NCI-H1105 treated with DMSO at 0.1 percent for 48 hours (cell line): ENCODE measurements around the gene THEM4.
"Not testable (repeated sequence)": the region's sequence is repeated elsewhere in the genome, so short reads cannot be mapped to it uniquely, and the experiment has no call there.

Experiments used
- DNase-seq: peaks from one replicate; lab custom pipeline; 2025; lab: John Stamatoyannopoulos, UW

The THEM4 gene

GRCh38 chr1:151859891-151860293 is 49.4 kb downstream of the THEM4 start:
- no peak for DNase-seq

GRCh38 chr1:151858886-151859665 is 50.2 kb downstream of the THEM4 start:
- no peak for DNase-seq

GRCh38 chr1:151858030-151858746 is 51.1 kb downstream of the THEM4 start:
- no peak for DNase-seq

- no peak for DNase-seq
Observed at GRCh38 chr1:151855933-151856332, 53.4 kb downstream of the THEM4 start.

- DNase-seq, result not testable (repeated sequence)
Observed at GRCh38 chr1:151855516-151855915, 53.8 kb downstream of the THEM4 start.

DNA sequence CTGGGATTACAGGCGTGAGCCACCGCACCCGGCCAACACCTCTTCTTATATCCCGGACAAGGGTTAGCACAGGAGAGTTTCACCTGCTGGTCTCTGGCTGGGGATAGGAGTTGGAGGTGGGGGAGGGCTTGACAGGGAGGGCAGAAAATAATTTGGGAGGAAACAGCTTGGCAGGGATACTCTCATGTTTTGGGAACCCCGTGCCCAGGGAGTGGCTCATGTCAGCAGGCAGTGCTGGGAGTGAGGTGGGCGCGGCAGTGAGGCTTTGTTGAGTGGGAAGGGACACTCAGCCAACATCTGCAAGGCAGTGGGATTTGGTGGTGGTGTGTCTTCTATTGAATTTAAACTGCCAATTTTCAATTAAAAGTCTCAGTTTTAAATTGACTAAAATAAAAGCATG is 54.7 kb downstream of the THEM4 start:
- no peak for DNase-seq

GRCh38 chr1:151853411-151853943 is 55.8 kb downstream of the THEM4 start, which contains the start of gene THEM5:
Gene THEM5, minus strand, starts transcription at chr1:151853712. Its CDS starts 147 bp downstream, at chr1:151853565.
- DNase-seq, result no peak

DNA sequence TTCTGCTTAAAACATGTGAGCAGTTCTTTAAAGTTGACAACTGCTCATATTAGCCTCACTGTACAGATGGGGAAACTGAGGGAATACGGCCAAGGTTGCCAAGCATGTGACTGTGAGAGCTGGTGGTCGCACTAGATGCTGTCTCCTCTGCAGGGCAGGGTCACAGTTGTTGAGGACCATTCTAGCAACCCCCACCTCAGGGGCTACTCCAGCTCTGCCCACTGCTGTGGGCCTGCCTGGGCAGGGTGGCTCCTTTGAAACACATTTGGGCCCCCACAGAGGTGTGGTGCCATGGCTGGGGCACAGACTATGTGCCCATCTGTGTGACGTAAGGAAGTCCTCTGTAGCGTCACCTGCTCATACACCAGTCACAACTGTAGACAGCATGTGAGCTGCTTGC is 56.6 kb downstream of the THEM4 start:
- DNase-seq, result no peak

DNA sequence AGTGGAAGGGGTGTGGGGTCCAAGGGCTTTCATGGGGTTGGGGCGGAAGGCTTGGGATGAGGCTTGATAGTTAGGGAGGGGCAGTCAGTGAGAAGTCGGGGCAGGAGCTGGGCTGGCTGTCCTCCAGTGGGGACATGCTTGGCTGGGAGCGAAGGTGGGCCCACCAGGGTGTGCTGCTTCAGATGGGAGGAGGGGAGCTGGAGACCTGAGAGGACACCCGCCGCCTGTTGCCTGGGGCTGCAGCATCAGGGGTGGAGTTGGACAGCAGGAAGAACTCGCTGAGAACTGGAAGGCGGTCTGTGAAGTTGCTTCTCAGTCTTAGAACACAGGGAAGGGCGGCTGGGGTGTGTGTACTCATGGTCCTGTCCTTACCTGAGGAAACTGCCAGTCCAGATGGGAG is 57.4 kb downstream of the THEM4 start:
- no peak for DNase-seq

- no peak for DNase-seq
Observed at GRCh38 chr1:151849871-151850270, 59.4 kb downstream of the THEM4 start.

DNA sequence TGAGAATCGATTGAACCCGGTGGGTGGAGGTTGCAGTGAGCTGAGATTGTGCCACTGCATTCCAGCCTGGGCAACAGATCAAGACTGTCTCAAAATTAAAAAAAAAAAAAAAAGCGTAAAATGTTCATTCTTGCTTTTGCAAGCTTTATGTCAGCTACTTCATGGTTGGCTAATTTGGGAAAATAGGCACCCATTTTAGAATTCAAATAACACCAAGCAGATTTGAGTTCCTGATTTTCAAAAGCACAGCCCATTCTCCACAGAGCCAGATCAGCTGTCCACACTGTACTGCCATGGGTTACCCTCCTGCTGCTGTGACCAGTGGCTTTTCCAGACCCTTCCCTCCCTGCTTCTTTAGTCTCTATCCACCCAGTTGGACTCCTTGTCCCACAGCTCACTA is 60.2 kb downstream of the THEM4 start:
- no peak for DNase-seq

- no peak for DNase-seq
Observed at GRCh38 chr1:151847867-151848596, 61.3 kb downstream of the THEM4 start.

DNA sequence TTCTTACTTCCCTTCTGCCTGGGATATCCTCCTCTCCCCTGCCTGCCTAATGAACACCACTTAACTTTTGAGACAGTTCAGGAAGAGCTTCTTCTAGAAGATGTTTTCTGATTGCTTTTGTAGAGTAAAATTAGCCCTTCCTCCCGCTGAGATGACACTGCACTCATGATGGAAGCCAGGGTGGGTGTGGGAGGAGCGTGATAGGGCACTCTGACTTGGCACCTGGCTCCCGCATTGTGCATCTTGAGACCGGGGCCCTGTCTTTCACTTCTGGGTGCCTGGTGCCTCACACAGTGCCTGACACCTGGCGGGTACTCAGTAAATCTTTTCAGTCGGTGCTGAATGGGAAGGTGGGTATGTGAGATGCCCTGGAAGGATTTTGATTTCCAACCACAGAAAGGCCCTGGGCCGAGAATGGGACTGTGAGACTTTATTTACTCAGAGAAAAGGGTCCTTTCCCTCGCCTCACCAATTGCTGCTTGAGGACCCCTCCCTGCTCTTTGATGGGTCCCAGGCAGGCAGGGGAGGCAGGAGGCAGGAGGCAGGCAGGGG is 62.5 kb downstream of the THEM4 start:
- no peak for DNase-seq

GRCh38 chr1:151846062-151846568 is 63.2 kb downstream of the THEM4 start:
- no peak for DNase-seq

GRCh38 chr1:151843398-151843797 is 65.9 kb downstream of the THEM4 start:
- DNase-seq, result no peak

- DNase-seq, result no peak
Observed at GRCh38 chr1:151841141-151841540, 68.2 kb downstream of the THEM4 start.

GRCh38 chr1:151840421-151840820 is 68.9 kb downstream of the THEM4 start:
- DNase-seq, result peak; percentile 43

GRCh38 chr1:151839457-151840403 is 69.6 kb downstream of the THEM4 start, which contains the start of gene C2CD4D:
Gene C2CD4D, minus strand, starts transcription at chr1:151839820. Its CDS starts 831 bp downstream, at chr1:151838989.
- DNase-seq, result peak; percentile 78

- no peak for DNase-seq
Observed at GRCh38 chr1:151839082-151839412, 70.3 kb downstream of the THEM4 start.

DNA sequence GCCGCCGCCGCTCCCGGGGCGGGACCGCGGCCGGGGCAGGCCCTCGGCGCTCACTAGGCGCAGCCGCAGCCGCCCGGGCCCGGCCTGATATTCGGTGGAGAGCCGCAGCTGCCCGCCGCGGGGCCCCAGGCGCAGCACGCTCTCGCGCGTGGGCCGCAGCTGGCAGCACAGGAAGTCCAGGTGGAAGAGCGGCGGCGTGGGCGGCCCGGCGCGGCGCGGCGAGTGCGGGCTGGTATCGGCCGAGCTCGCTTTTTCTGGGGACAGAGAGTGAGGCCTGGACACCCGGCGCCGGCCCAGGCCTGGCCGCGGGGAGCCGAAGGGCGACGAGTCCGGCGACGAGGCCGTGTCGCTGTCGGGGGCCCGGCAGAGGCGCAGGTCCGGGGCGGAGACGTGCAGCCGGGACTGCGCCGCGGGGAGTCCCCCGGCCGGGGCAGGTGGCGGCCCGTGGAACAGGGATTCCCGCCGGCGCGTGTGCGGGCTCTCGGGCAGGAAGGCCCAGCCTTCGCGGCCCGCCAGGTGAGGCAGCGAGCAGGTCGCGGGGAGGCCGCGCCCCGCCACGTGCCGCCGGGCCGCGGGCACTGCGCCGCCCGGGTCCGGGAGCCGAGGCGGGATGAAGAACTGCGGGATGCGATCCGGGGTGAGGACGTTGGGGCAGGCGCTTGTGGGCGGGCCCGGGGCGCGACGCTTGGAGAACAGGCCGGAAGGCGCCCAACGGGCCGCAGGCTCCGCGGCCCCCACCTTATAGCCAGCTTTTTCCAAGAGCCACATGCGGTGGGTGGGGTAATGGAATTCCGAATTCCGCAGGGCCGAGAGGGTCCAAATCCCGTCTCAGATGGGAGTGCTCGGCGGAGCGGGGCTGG is 70.9 kb downstream of the THEM4 start:
- no peak for DNase-seq
